SK-N-SH treated with all-trans-retinoic acid at 6 μM for 48 hours (cell line): ENCODE results near the gene NPLOC4.

Experiments used
- ATAC-seq: fragments of 200-7000 bp; cut with Tn5 transposase; 3 replicates; pipeline ENCODE4 v1.9.1; 2020; ENCODE audit warnings: mild to moderate bottlenecking, moderate library complexity
- ARNTL ChIP-seq: fragments of 450-650 bp; formaldehyde crosslinking; IDR thresholded peaks from 2 replicates; pipeline ENCODE4 v1.5.0; 2020; ENCODE audit warnings: low read depth, mild to moderate bottlenecking, moderate library complexity, borderline replicate concordance
- BACH2 ChIP-seq: fragments of 250-450 bp; sonication (Bioruptor Pico); IDR thresholded peaks from 2 replicates; pipeline ENCODE4 v1.9.0; 2021; ENCODE audit warnings: mild to moderate bottlenecking, borderline replicate concordance
- CSDC2 ChIP-seq: fragments of 250-450 bp; sonication (Bioruptor Pico); IDR thresholded peaks from 2 replicates; pipeline ENCODE4 v1.5.0; 2020; ENCODE audit warnings: mild to moderate bottlenecking, moderate library complexity
- CSRNP3 ChIP-seq: fragments of 250-450 bp; sonication (Bioruptor Pico); IDR thresholded peaks from 2 replicates; pipeline ENCODE4 v1.5.1; 2021; ENCODE audit warnings: mild to moderate bottlenecking, moderate library complexity
- ESRRG ChIP-seq: fragments of 250-450 bp; sonication (Bioruptor Pico); IDR thresholded peaks from 2 replicates; pipeline ENCODE4 v1.6.1; 2021; ENCODE audit warnings: mild to moderate bottlenecking
- GLIS3 ChIP-seq: fragments of 250-450 bp; sonication (Bioruptor Pico); IDR thresholded peaks from 2 replicates; pipeline ENCODE4 v1.5.0; 2020; ENCODE audit warnings: mild to moderate bottlenecking, moderate library complexity
- ISL1 ChIP-seq: fragments of 250-450 bp; sonication (Bioruptor Pico); IDR thresholded peaks from 2 replicates; pipeline ENCODE4 v2.1.2; 2022; ENCODE audit warnings: mild to moderate bottlenecking, moderate library complexity
- OSR1 ChIP-seq: fragments of 250-450 bp; sonication (Bioruptor Pico); IDR thresholded peaks from 2 replicates; pipeline ENCODE4 v1.8.0; 2022; ENCODE audit warnings: moderate library complexity, mild to moderate bottlenecking, inconsistent platforms
- PATZ1 ChIP-seq: fragments of 250-450 bp; sonication (Bioruptor Pico); IDR thresholded peaks from 2 replicates; pipeline ENCODE4 v1.8.0; 2020; ENCODE audit warnings: mild to moderate bottlenecking, moderate library complexity, borderline replicate concordance
- POU6F1 ChIP-seq: fragments of 250-450 bp; sonication (Bioruptor Pico); IDR thresholded peaks from 2 replicates; pipeline ENCODE4 v1.8.0; 2021; ENCODE audit warnings: low read depth, mild to moderate bottlenecking, moderate library complexity, borderline replicate concordance
- PPARA ChIP-seq: fragments of 250-450 bp; sonication (Bioruptor Pico); IDR thresholded peaks from 2 replicates; pipeline ENCODE4 v1.5.0; 2020; ENCODE audit warnings: mild to moderate bottlenecking, borderline replicate concordance
- RARB ChIP-seq: fragments of 250-450 bp; sonication (Bioruptor Pico); IDR thresholded peaks from 2 replicates; pipeline ENCODE4 v1.8.0; 2021; ENCODE audit warnings: mild to moderate bottlenecking, moderate library complexity
- SNAI2 ChIP-seq: fragments of 250-450 bp; sonication (Bioruptor Pico); IDR thresholded peaks from 2 replicates; pipeline ENCODE4 v1.5.0; 2020; ENCODE audit warnings: mild to moderate bottlenecking, moderate library complexity
- TCF4 ChIP-seq: fragments of 250-450 bp; sonication (Bioruptor Pico); IDR thresholded peaks from 2 replicates; pipeline ENCODE4 v1.8.0; 2021; ENCODE audit warnings: mild to moderate bottlenecking, moderate library complexity, borderline replicate concordance
- TOX ChIP-seq: fragments of 250-450 bp; sonication (Bioruptor Pico); IDR thresholded peaks from 2 replicates; pipeline ENCODE4 v1.8.0; 2021; ENCODE audit warnings: mild to moderate bottlenecking, moderate library complexity, borderline replicate concordance
- TSHZ2 ChIP-seq: fragments of 250-450 bp; sonication (Bioruptor Pico); IDR thresholded peaks from 2 replicates; pipeline ENCODE4 v1.5.0; 2020; ENCODE audit warnings: mild to moderate bottlenecking, moderate library complexity
- ZC3H10 ChIP-seq: fragments of 250-450 bp; sonication (Bioruptor Pico); IDR thresholded peaks from 2 replicates; pipeline ENCODE4 v1.5.1; 2021; ENCODE audit warnings: mild to moderate bottlenecking, moderate library complexity
- ZFP3 ChIP-seq: fragments of 250-450 bp; sonication (Bioruptor Pico); IDR thresholded peaks from 2 replicates; pipeline ENCODE4 v1.5.0; 2020; ENCODE audit warnings: mild to moderate bottlenecking, moderate library complexity
- ZFP30 ChIP-seq: fragments of 450-650 bp; formaldehyde crosslinking; IDR thresholded peaks from 2 replicates; pipeline ENCODE4 v1.5.0; 2022; ENCODE audit warnings: mild to moderate bottlenecking, moderate library complexity
- ZNF565 ChIP-seq: fragments of 450-650 bp; formaldehyde crosslinking; conservative IDR thresholded peaks from 2 replicates; pipeline ENCODE4 v1.5.0; 2020; ENCODE audit warnings: low read depth, mild to moderate bottlenecking, moderate library complexity
- ZNF70 ChIP-seq: fragments of 450-650 bp; formaldehyde crosslinking; IDR thresholded peaks from 2 replicates; pipeline ENCODE4 v1.5.0; 2020; ENCODE audit warnings: mild to moderate bottlenecking, moderate library complexity
- ZNF8 ChIP-seq: fragments of 450-650 bp; formaldehyde crosslinking; IDR thresholded peaks from 2 replicates; pipeline ENCODE4 v1.5.0; 2020; ENCODE audit warnings: mild to moderate bottlenecking, moderate library complexity

NPLOC4 gene

GRCh38 chr17:81582749-81583148 is 54.2 kb downstream of the NPLOC4 start:
- no peak for TF ChIP-seq TOX (CRISPR knock-in tag)
- TF ChIP-seq TCF4 (CRISPR knock-in tag): no peak
- TF ChIP-seq TSHZ2 (CRISPR knock-in tag): no peak
- no peak for TF ChIP-seq RARB (CRISPR knock-in tag)
- TF ChIP-seq BACH2 (CRISPR knock-in tag): no peak
- no peak for TF ChIP-seq CSRNP3 (CRISPR knock-in tag)
- TF ChIP-seq PATZ1: no peak
- TF ChIP-seq ZC3H10 (CRISPR knock-in tag): no peak
- no peak for TF ChIP-seq ZNF70
- no peak for TF ChIP-seq ZFP3 (CRISPR knock-in tag)
- TF ChIP-seq POU6F1 (CRISPR knock-in tag): no peak
- TF ChIP-seq ZFP30 (CRISPR knock-in tag): no peak
- no peak for ATAC-seq

GRCh38 chr17:81582341-81582740 is 54.6 kb downstream of the NPLOC4 start:
- no peak for TF ChIP-seq ZNF70
- no peak for TF ChIP-seq ARNTL (CRISPR knock-in tag)
- TF ChIP-seq PPARA (CRISPR knock-in tag): no peak
- no peak for TF ChIP-seq ESRRG
- TF ChIP-seq OSR1 (CRISPR knock-in tag): no peak
- TF ChIP-seq TCF4 (CRISPR knock-in tag): no peak
- TF ChIP-seq PATZ1: no peak
- TF ChIP-seq ISL1 (CRISPR knock-in tag): no peak
- TF ChIP-seq CSRNP3 (CRISPR knock-in tag): no peak
- no peak for TF ChIP-seq ZNF565 (CRISPR knock-in tag)
- no peak for TF ChIP-seq ZC3H10 (CRISPR knock-in tag)
- no peak for TF ChIP-seq ZFP30 (CRISPR knock-in tag)
- no peak for TF ChIP-seq RARB (CRISPR knock-in tag)
- TF ChIP-seq SNAI2 (CRISPR knock-in tag): no peak
- TF ChIP-seq CSDC2 (CRISPR knock-in tag): no peak
- TF ChIP-seq TSHZ2 (CRISPR knock-in tag): no peak
- no peak for TF ChIP-seq BACH2 (CRISPR knock-in tag)
- TF ChIP-seq ZNF8 (CRISPR knock-in tag): no peak
- no peak for TF ChIP-seq GLIS3 (CRISPR knock-in tag)
- no peak for TF ChIP-seq POU6F1 (CRISPR knock-in tag)
- peak; percentile 9; the same call in 2 of the 3 replicates for ATAC-seq
